Measurements from ENCODE around the gene ENPEP. TPM values are rescaled to one million over a fixed set of nuclear protein-coding genes. Genes with fewer than 3 reads are reported as not detected.

The ENPEP gene
- total RNA-seq, result 0.30 TPM in 1 of 2 replicates, not detected in the other

DNA sequence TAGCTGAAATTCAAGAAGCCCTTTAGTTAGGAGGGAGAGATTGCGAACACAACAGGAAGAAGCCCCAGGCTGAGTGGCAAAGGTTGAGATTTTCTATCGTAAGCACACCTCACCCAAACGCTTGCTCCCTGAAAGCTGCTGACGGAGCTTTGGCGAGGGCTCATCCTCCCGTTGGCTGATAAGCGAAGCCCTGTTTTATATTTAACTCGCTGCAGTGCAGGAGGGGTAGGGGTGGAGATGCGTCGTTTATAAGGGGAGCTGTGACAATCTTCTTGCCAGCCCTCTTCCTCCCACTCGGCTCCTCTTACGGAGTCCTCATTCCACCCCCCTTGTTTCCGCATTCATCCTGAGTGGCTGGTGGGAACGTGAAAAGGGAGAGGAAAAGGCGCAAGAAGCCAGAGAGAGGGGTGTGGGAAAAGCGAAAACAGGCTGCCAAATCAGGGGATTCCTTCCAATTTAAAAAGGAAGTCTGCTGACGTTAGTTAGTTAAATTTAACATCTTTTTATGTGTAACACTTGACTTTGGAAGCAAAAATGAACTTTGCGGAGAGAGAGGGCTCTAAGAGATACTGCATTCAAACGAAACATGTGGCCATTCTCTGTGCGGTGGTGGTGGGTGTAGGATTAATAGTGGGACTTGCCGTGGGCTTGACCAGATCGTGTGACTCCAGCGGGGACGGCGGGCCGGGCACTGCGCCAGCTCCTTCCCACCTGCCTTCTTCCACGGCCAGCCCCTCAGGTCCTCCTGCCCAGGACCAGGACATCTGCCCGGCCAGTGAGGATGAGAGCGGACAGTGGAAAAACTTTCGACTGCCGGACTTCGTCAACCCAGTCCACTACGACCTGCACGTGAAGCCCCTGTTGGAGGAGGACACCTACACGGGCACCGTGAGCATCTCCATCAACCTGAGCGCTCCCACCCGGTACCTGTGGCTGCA lies at the start of gene ENPEP:
Gene ENPEP, plus strand, starts transcription at position 275 of the 938 bp plus-strand sequence. Its CDS starts 260 bp downstream, at position 535.

Other genes with a start within 250 kb of the ENPEP start
- 0.65 and 1.2 TPM in 2 replicates for gene PITX2, start 146.9 kb downstream of the ENPEP start, total RNA-seq